Inflammatory macrophage treated with lipopolysaccharide for 1 hour (primary cell): ENCODE data around the gene C1QTNF9B.
"Not testable (repeated sequence)": the region's sequence is repeated elsewhere in the genome, so short reads cannot be mapped to it uniquely, and the experiment has no call there.

Experiments
- DNase-seq, 2 donors: peaks; one replicate each; pipeline ENCODE4 v3.0.0-alpha.2; 2020 to 2022

The C1QTNF9B gene

DNA sequence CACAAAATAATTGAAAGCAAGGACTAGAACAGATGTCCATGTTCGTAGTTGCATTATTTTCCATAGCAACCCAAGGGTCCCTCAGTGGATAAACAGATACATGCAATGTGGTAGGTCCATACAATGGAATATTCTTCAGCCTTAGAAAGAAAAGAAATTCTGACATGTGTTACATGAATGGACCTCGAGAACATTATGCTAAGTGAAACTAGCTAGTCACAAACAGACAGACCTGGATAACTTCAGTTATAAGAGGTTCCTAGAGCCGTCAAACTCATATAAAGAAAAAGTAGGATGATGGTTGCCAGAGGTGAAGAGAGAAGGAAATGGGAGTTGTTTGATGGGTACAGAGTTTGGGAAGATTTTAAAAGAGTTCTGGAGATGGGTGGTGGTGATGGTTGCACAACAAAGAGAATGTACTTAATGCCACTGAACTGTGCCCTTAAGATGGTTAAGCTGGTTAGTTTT lies at the start of gene C1QTNF9B:
TSS of gene C1QTNF9B (minus strand) at position 51 of the 468 bp plus-strand sequence.
- DNase-seq = not testable (repeated sequence)

DNA sequence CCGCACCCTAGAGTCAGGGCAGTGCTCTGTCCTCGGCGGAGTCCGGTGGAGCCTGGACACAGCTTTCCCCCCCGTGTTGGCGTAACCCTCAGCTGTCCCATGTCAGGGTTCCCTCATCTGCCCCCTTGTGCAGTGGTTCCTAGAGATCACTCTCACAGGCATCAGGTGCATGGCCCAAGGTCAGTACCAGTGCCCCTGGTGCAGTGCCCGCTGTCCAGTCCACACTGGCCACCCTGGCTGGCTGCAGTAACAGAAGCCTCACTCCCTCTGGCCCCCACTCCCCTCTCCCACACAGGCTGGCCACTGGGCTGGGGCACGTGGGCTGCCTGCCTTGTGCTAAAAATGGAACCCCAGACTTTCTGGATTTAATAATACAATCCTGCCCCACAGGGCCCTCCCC lies 49.6 kb upstream of the C1QTNF9B start:
- no peak for DNase-seq

DNA sequence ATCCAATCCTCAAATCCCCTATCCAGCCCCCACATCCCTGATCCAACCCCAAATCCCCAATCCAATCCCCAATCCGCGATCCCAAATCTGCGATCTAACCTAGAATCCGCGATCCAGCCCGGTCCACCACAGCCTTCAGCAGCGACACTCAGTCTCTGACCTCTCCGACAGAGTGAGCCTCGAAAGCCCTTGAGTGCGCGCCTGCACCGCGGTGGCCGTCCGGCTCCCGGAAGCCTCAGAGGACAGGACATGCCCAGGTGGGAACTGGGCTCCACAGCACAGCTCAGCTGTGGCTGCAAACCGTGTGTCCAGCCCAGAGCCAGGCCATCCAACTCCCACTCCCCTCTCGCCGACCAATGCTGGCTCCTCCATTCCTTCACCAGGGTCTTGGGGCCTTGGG lies 48.8 kb upstream of the C1QTNF9B start:
- no peak for DNase-seq

DNA sequence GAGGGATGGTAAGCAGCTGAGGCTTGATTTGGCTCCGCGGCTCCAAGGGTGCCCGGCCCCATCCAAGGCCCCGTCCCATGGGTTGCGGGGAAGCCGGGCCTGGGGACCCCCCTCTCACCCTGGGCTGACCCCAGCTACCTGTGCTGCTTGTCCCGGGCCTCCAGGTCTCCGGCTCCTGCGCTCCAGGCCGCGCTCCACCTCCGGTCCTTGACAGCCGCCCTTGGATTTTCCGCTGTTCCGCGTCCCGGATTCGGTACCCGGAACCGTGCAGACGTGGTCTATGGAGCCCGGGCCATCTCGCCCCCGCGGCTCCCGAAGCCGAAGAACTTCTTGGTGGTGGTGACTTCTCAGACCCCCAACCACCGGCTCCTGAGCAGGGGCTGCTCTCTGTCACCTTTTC lies 48.3 kb upstream of the C1QTNF9B start:
- DNase-seq = no peak

DNA sequence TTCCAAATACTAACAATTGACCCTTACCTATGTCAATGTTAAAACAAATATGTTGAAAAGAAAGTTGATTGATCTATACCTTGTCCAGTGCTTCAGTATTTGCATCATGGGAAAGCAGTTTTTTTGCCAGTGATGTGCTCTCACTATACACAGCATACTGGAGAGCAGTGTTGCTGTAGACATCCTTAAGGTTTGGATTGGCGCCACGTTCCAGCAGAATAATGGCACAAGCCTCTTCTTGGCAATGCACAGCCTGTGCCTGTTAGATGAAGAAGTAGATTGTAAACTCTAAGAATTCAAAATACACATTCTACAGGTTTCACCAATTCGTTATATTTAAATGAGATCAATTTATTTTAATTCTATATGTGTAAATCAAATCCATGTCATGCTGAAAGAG lies 43.9 kb upstream of the C1QTNF9B start:
- DNase-seq = no peak

DNA sequence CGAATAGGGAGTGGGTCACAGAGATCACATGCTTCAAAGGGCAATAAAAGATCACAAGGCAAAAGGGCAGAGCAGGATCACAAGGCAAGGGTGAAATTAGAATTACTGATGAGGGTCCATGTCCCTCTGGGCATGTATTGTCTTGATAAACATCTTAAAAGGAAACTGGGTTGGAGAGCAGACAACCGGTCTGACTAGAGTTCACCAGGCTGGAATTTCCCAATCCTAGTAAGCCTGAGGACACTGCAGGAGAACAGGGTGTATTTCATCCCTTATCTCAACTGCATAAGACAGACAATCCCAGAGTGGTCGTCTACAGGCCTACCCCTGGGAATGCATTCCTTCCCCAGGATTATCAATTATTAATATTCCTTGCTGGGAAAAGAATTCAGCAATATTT lies 42.4 kb upstream of the C1QTNF9B start:
- not testable (repeated sequence) for DNase-seq

DNA sequence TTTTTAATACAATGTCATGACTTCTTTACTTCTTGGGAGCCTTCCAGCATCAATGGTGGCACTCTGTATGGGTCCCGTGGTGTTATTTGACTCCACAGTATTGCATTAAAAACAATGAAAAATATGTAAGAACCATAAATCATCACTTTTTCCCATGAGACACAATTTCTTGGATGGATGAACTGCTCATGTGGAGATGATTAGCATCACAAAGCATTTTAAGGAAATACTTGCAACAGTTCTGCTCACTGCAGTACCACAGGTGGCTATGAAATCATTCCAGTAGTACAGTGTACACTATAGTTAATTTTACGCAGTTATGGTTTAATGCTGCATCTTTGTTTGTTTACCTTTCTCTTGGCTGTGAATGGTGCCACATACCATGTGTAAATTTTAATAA lies 37.2 kb upstream of the C1QTNF9B start:
- no peak for DNase-seq

DNA sequence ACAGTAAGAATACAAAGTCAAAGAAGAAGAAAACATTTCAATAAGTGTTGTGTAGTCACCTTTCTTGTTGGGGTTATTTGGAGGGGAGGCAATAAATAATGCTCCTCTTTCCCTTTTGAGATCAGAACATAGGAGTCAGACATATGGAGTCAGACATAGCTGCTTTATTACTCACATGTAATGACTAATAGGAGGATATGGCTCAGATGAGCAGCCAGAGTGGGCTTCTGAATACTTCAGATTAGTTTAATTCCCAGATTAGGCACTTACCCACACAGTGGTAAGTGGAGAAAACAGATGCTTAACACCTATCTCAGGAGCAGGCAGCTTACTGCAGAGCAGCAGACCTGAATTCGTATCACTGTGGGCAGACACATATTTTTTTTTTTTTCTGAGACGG lies 31.7 kb upstream of the C1QTNF9B start:
- DNase-seq = no peak

DNA sequence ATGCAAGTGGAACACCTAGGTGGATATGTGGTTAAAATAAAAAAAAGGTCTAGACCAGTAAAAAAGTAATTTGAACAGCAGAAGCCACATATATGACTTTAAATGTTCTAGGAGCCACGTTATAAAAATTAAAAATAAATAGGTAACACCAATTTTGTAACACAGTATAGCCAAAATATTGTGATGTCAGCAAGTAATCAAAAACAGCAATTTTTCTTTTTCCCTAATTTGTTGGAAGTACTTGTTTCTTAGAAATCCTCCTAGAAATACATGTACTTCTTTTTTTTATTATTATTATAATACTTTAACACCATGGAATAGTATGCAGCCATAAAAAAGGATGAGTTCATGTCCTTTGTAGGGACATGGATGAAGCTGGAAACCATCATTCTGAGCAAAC lies 25.7 kb upstream of the C1QTNF9B start:
- no peak for DNase-seq

DNA sequence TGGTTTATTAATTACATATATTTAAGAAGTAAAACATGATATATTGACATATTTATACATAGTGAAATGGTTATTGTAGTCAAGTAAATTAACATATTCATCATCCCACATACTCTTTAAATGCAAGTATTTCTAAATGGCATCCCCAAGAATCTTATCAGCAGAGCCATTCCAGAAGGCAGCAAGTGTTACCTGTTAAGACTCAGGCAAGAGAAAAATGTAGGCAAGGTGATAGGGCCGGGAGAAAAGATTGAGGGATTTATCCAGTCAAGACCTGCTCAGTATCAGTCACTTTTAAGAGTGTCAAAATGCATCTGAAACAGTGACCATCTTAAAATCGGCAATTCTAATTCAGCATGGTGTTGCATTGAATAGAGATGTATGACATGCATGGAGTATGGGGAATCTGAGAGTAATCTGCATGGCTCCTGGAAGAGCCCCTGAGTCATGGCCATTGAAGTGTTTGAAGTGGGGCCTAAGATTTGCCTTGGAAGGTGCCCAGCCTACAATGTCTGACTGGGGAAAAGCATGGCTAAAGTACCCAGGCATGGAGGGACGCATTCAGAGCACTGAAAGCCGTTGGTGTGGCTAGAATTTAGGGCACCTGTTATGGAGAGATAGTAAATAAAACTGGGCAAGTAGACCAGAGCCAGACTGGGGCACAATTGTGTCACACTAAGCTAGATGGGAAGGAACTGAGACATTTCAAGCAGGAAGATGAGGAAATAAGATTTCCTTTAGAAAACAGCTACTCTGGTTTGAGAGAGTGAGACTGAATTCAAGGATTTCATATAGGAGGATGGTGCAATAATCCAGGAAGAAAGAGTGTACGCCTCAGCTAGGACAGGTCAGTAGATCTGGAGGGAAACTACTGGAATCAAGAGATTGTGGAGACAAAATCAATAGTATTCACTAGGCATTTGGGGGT lies 25.0 kb upstream of the C1QTNF9B start:
- DNase-seq = peak; percentile 16 to 23

DNA sequence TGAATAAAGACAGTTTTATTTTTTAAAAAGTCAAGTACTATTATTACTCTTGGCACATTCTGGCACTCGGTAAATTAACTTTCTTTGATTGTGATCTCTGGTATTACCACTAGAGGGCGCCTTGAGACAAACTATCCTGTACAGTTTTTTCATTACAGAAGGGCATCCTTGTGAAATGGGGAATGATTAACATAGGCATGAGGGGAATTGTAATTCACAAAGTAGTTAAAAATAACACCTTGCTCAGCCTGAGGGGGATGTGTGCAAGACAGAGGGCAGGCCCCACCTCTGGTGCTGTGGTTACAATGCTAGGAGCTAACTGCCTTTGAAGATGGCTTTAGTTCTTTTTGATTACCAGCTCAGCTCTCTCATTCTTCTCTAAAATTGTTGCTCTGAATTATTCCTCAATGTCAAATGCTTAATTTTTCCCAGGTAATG lies 24.2 kb upstream of the C1QTNF9B start:
- DNase-seq = peak; percentile 36 to 74

DNA sequence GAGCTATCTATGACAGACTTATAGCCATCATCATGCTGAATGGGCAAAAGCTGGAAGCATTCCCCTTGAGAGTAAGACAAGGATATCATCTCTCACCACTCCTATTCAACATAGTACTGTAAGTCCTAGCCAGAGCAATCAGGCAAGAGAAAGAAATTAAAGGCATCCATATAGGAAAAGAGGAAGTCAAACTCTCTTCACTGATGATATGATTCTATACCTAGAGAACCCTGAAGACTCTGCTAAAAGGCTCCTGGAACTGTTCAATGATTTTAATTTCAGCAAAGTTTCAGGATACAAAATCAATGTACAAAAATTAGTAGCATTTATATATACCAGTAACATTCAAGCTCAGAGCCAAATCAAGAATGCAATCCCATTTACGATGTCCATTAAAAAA lies 21.7 kb upstream of the C1QTNF9B start:
- DNase-seq = no peak

DNA sequence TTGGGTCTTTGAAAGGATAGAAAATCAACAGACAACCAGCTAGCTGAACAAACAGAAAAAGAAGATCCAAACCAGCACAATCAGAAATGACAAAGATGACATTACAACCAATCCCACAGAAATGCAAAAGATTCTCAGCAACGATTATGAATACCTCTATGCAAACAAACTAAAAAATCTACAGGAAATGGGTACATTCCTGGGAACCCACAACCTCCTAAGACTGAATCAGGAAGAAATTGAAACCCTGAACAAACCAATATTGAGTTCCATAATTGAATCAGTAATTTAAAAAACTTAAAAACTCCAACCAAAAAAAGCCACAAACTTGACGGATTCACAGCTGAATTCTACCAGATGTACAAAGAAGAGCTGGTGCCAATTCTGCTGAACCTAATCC lies 20.9 kb upstream of the C1QTNF9B start:
- DNase-seq = no peak

DNA sequence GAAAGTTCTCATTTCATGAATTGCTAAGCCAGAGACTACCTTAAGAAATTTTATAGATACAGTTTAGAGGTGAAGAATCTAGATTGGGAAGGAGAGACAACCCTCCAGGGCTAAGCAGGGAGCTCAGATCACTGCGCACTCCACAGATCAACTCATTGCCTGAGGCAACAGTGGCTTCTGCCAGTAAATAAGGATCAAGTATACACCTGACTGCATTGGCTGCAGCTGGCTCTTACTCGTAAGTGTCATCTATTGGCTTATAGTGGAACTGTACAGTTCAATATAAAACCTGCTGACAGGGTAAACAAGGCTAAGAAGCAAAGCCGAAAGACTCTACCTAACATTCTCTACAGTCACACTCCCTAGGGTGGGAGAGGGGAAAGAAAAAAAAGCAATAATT lies 18.0 kb upstream of the C1QTNF9B start:
- no peak for DNase-seq

DNA sequence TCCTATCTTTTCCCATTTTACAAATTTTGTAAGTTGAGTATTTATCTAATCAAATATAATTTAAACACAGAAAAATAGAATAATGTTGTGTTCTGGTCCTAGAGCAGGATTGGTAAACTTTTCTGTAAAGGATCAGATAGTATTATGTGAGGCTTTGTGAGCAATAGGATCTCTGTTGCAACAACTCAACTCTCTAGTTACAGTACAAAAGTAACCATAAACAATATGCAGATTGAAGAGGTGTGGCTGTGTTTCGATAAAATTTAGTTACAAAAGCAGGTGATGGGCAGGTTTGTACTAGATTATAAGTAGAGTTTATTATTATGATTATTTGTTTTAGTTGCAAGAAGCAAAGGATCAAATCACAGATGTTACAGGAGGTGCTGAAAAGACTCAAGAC lies 15.2 kb upstream of the C1QTNF9B start:
- DNase-seq = no peak

DNA sequence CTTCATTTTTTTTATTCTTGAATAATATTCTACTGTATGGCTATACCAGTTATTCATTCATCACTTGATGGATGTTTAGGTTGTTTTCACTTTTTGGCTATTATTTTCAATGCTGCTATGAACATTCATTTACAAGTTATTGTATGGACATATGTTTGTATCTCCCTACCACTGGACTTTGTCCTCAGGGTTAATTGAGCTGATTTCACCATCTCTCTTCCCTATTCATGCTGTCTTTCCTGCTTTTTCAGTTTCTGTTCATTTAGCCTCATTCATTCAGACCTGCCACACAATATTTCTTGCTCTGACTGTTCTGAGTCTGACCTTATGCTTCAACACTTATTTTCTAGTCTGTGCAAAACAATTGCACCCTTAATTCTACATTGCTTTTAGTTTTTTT lies 12.3 kb upstream of the C1QTNF9B start:
- DNase-seq = no peak

DNA sequence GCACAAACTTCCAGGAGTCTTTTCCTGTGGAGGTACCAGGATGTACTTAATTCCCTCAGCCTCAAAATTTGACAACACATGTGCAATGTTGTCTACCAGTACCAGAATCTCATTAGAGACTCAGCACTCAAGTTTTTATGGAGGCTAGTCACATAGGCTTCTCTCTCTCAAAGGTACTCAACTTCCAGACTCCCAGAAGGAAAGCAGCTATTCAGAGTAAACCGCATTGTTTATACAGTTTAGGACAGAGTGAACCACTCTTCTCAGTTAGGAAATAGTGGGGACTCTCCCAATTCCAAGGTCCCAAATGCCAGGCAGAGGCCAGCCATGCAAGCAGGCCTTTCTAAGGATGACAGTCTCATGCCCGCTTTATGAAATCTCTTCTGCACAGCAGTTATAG lies 8.5 kb upstream of the C1QTNF9B start:
- DNase-seq = no peak

DNA sequence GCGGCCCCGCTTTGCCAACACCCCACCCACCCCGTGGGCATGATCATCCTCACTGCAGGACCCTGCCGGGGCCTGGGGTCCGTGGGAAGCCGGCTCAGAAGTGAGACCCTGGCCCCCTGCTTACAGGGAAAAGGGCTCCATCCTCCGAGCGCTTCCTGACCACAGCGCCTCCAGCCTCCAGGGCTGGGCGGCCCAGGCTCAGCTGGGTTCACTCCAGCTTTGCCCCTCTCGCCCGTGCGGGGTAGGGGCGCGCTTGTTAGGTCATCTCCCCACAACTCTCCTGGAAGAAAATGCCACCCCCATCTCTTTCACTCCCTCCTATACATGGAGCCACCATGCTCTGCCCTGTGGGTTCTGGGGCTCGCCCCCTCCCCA lies 6.6 kb upstream of the C1QTNF9B start:
- no peak for DNase-seq

DNA sequence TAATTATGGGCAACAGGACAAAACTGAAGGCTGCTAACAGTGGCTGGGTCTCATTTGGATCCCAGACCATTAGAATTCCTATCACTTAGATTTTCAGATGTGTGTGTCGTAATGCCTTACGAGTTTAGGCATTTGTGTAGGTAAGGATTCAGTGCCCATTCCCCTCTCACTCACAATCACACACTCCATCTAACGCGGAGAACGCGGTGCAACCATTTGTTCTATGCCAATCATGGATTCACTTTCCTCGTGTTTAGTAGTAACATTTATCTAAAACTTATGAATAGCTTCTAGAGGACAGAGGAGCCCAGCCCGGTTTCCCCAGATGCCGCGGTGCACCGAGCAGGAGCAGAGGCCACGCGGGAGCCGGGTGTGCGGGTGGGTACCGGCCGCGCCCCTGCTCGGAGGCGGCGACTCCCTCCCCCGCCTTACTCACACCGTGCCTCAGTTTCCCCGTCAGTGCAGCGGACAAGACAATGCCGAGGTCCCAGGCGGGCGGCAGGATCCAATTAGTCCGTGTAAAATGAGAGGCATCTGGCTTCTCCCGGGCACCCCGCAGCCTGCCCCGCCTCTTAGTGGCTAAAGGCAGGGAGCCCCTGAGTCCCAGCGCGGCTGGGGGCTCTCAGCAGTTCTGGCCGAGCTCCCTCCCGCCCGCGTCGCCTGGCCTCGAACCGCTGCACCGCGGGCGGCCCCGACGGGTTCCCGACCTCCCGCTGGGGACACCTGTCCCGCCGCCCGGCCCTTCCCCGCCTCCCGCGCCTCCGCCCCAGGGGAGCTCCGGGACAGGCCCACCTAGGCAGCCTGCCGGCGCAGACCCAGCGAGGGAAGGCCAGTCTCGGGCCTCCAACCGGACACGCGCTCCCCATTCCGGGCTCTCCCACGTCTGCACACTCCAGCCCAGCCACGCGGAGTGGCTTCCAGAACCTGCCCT lies 5.9 kb upstream of the C1QTNF9B start:
- DNase-seq = no peak

DNA sequence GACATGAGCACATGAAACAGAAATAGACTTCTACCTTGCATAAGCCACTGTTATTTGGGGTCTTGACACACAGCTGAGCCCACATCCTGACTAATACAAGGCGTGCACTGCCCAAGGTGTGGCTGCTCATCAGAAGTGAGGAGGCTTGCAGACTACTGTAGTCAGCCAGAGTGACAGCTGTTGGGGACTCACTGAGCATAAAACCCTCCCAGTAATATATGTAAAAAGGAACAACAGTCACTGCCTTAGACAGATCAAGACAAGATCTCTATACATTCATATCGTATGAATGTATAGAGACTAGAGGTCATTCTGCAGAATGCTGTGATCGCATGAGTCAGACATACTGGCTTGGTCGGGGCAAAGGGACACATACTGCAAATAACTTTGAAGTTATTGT lies 4.1 kb upstream of the C1QTNF9B start:
- no peak for DNase-seq

DNA sequence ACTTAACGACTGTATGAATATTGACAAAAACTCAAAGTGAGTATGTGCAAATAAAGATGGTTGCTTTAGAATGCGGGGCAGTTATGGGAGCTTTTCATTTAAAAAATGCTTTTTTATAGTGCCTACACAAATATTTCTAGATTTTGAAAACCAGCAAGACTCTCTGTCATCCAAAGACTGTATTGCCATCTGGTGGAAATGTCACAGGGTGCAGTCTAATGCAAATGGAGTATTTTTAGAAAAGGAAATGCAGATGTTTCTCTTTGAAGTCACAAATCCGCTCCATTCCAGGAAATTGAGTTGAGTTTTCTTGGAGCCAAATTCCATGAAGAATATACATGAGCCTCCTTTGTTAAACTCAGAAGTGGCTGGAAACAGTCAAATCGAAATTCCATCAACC lies 2.3 kb upstream of the C1QTNF9B start:
- DNase-seq = peak; percentile 23 to 51

DNA sequence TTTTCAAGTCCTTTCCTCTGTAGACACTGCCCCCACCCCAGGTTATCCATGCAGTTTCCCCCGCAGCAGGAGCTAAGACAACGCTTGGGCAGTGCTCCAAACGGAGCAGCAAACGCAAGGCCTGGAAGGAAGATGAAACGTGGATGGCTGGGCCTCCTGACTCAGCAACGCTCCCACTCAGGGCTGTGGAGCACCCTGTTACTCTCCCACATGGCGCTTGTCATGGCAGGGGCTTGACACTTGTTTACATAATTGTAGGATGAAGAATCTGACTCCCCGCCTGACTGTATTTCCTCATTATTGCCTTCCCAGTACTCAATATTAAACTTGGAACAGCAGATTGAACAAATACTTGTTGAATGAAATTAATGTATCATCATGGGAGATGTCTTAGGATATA lies 799 bp upstream of the C1QTNF9B start:
- no peak for DNase-seq

DNA sequence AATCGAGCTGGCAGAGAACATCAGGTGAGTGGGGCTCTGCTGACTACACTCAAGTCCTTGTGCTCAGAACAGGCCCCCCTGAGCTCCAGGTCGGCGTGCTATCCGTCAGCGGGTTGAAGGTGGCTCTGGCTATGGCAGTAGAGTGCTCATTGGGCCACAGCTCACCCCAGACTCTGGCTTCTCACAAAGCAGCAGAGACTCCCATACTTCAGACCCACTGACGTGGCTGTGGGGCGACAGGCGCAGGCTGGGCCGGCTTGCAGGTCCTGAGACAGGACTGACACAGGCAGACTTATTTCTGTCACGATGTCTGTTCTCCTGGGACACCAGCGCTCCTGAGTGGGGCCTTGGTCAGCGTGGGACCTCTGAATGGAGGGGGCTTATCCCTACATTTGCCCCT lies 2.6 kb downstream of the C1QTNF9B start:
- DNase-seq = not testable (repeated sequence)

DNA sequence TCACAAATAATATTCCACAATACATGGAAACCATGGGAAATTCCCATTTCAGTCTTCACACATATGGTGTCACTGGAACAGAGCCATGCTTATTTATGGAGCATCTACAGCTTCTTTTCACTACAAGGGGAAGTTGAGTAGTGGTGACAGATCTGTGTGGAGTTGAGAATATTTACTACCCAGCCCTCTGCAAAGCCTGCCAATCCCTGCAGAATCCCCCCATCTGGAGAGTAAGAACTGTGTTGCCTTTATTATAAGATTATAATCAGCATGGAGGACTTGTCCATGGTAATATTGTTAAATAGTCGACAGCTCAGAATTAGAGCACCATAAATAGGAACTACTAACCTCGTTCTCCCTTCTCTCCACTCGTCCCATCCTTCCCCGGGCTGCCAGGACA lies 3.5 kb downstream of the C1QTNF9B start:
- DNase-seq = not testable (repeated sequence)
